Globus pallidus (tissue), 1 donor: ENCODE data around the gene ZNF365.

Experiments used
- DNase-seq: peaks from one replicate; pipeline ENCODE4 v3.0.0-alpha.2; 2015; ENCODE audit warnings: low spot score

The ZNF365 gene

GRCh38 chr10:62422068-62422590 lies 48.0 kb downstream of the ZNF365 start:
- no peak for DNase-seq

- DNase-seq = peak; percentile 16
Measured at GRCh38 chr10:62424026-62424425, 49.9 kb downstream of the ZNF365 start.

- DNase-seq = no peak
Measured at GRCh38 chr10:62426086-62426485, 51.9 kb downstream of the ZNF365 start.

- no peak for DNase-seq
Measured at GRCh38 chr10:62426600-62426999, 52.4 kb downstream of the ZNF365 start.

GRCh38 chr10:62430881-62431280 lies 56.7 kb downstream of the ZNF365 start:
- no peak for DNase-seq

- DNase-seq = no peak
Measured at GRCh38 chr10:62433181-62433692, 59.1 kb downstream of the ZNF365 start.

GRCh38 chr10:62433901-62434300 lies 59.7 kb downstream of the ZNF365 start:
- DNase-seq = no peak

- DNase-seq = peak; percentile 71
Measured at GRCh38 chr10:62437696-62438095, 63.5 kb downstream of the ZNF365 start.

- no peak for DNase-seq
Measured at GRCh38 chr10:62442006-62442405, 67.8 kb downstream of the ZNF365 start.

GRCh38 chr10:62442894-62443669 lies 68.9 kb downstream of the ZNF365 start:
- no peak for DNase-seq

- no peak for DNase-seq
Measured at GRCh38 chr10:62443866-62444265, 69.7 kb downstream of the ZNF365 start.

- DNase-seq = no peak
Measured at GRCh38 chr10:62446627-62447026, 72.5 kb downstream of the ZNF365 start.

GRCh38 chr10:62450912-62451610 lies 76.9 kb downstream of the ZNF365 start:
- DNase-seq = no peak

- DNase-seq = no peak
Measured at GRCh38 chr10:62451611-62451975, 77.4 kb downstream of the ZNF365 start.
